MCF 10A (cell line): ENCODE measurements around the gene HDAC11. TPM values are rescaled to one million over a fixed set of nuclear protein-coding genes. Genes with fewer than 3 reads are reported as not detected.

ENCODE experiments used
- BruUV-seq: library from RNA; stranded (reverse); fragments of 400-500 nt; replicated peaks from 2 replicates; lab custom pipeline; 2021; lab: Mats Ljungman, UMichigan
- CTCF ChIA-PET: fragments of 300-600 bp; sonication (Branson Sonifier 250); formaldehyde crosslinking; extraction: SDS; loops from one replicate; lab custom pipeline; 2021; ENCODE audit warnings: antibody characterized with exemption, inconsistent platforms; lab: Yijun Ruan, JAX
- POLR2A ChIA-PET: fragments of 300-600, 350-650 bp; sonication (Branson Sonifier 250); formaldehyde crosslinking; extraction: SDS; loops from one replicate; lab custom pipeline; 2020; ENCODE audit warnings: antibody characterized with exemption, inconsistent platforms; lab: Yijun Ruan, JAX
- DNase-seq: peaks from one replicate; pipeline ENCODE4 v3.0.0-alpha.2; 2018; ENCODE audit not compliant: unreplicated experiment
- H3K27ac Mint-ChIP-seq: one replicate; pipeline ENCODE4 v1.8.0; 2022; ENCODE audit warnings: mild to moderate bottlenecking, low read depth, mixed read lengths; ENCODE audit not compliant: unreplicated experiment
- H3K27me3 Mint-ChIP-seq: one replicate; pipeline ENCODE4 v1.8.0; 2022; ENCODE audit warnings: mixed read lengths; ENCODE audit not compliant: insufficient read depth, unreplicated experiment
- H3K36me3 Mint-ChIP-seq: one replicate; pipeline ENCODE4 v1.8.0; 2022; ENCODE audit warnings: mild to moderate bottlenecking, moderate library complexity, mixed read lengths; ENCODE audit not compliant: insufficient read depth, unreplicated experiment
- H3K4me1 Mint-ChIP-seq: one replicate; pipeline ENCODE4 v1.8.0; 2022; ENCODE audit warnings: mixed read lengths; ENCODE audit not compliant: insufficient read depth, unreplicated experiment
- H3K4me3 Mint-ChIP-seq: one replicate; pipeline ENCODE4 v1.8.0; 2022; ENCODE audit warnings: mild to moderate bottlenecking, moderate library complexity, mixed read lengths; ENCODE audit not compliant: unreplicated experiment
- H3K9me3 Mint-ChIP-seq: one replicate; pipeline ENCODE4 v1.8.0; 2022; ENCODE audit warnings: mixed read lengths; ENCODE audit not compliant: unreplicated experiment
- CTCF ChIP-seq: fragments of 200-600 bp; IDR thresholded peaks from one replicate; pipeline ENCODE4 v1.8.0; 2022; ENCODE audit warnings: antibody characterized with exemption, mild to moderate bottlenecking; ENCODE audit not compliant: unreplicated experiment
- intact Hi-C: fragments of 100-400 bp; cut with micrococcal nuclease; formaldehyde crosslinking; loops from 2 replicates; pipeline ENCODE4 v1.14.1; 2022
- total RNA-seq: library from RNA; stranded (reverse); gene quantifications from 2 replicates; pipeline ENCODE4 v1.2.3, GENCODE V29; 2022

Gene HDAC11
- total RNA-seq, 1 experiment from 2014 or later: 8.7 TPM

GRCh38 chr3:13532631-13533030, 52.5 kb downstream of the HDAC11 start:
- ChIA-PET CTCF (interaction anchor here (0.7 kb wide), 1 partner anchor 27 kb away, joined by 3 read pairs; no protein-coding TSS in a partner anchor), POLR2A (interaction anchor here (0.6 kb wide), 2 partner anchors 8 to 622 kb away, joined by 3 read pairs; no protein-coding TSS in a partner anchor)
- intact Hi-C loops: no loop called here
- H3K27me3 Mint-ChIP-seq: no peaks in the 10 kb centered on the region
- H3K27ac Mint-ChIP-seq: peak overlapping the region; percentile 77
- peaks cover 44% of the 10 kb centered on the region for H3K4me1 Mint-ChIP-seq
- no peak for DNase-seq
- no peak overlapping the region for H3K4me3 Mint-ChIP-seq
- TF ChIP-seq CTCF: no peak
- no peaks in the 10 kb centered on the region for H3K36me3 Mint-ChIP-seq
- no TSS peak for BruUV-seq
- no peaks in the 10 kb centered on the region for H3K9me3 Mint-ChIP-seq

- intact Hi-C loops: no loop called here
- no TSS peak for BruUV-seq
- Mint-ChIP-seq H3K27ac (peak overlapping the region; percentile 77), H3K36me3 (no peaks in the 10 kb centered on the region), H3K27me3 (no peaks in the 10 kb centered on the region), H3K4me3 (no peak overlapping the region), H3K9me3 (no peaks in the 10 kb centered on the region), H3K4me1 (peaks cover 54% of the 10 kb centered on the region)
- TF ChIP-seq CTCF: no peak
- ChIA-PET POLR2A (interaction anchor here (0.6 to 1.1 kb wide), 3 partner anchors 9 to 189 kb away, joined by 3 read pairs; no protein-coding TSS in a partner anchor), CTCF (interaction anchor here (0.6 to 1.3 kb wide), 4 partner anchors 8 to 669 kb away, joined by 3 to 5 read pairs (median 3); no protein-coding TSS in a partner anchor)
- DNase-seq: peak; percentile 75
Observed at GRCh38 chr3:13533885-13534301, 53.8 kb downstream of the HDAC11 start.

GRCh38 chr3:13535526-13535875, 55.4 kb downstream of the HDAC11 start:
- CTCF ChIA-PET: interaction anchor here (0.9 kb wide), 1 partner anchor 113 kb away, joined by 3 read pairs; no protein-coding TSS in a partner anchor
- peaks cover 50% of the 10 kb centered on the region for H3K4me1 Mint-ChIP-seq

GRCh38 chr3:13535905-13536304, 55.8 kb downstream of the HDAC11 start:
- TF ChIP-seq CTCF: no peak
- Mint-ChIP-seq H3K4me3 (no peak overlapping the region), H3K36me3 (no peaks in the 10 kb centered on the region), H3K4me1 (peaks cover 50% of the 10 kb centered on the region), H3K27me3 (no peaks in the 10 kb centered on the region), H3K9me3 (peaks cover 4% of the 10 kb centered on the region), H3K27ac (no peak overlapping the region)
- no peak for DNase-seq
- CTCF ChIA-PET: no interaction called here
- intact Hi-C loops: no loop called here
- POLR2A ChIA-PET: interaction anchor here (0.7 to 1.2 kb wide), 2 partner anchors 12 to 103 kb away, joined by 3 read pairs; no protein-coding TSS in a partner anchor
- no TSS peak for BruUV-seq

More at GRCh38 chr3:13535526-13535875, 55.4 kb downstream of the HDAC11 start:
- Mint-ChIP-seq H3K27me3 (no peaks in the 10 kb centered on the region), H3K27ac (no peak overlapping the region), H3K4me3 (no peak overlapping the region), H3K9me3 (no peaks in the 10 kb centered on the region), H3K36me3 (no peaks in the 10 kb centered on the region)
- no peak for TF ChIP-seq CTCF
- no TSS peak for BruUV-seq
- DNase-seq: no peak
- POLR2A ChIA-PET: no interaction called here
- intact Hi-C loops: no loop called here
